GM18505 (cell line): ENCODE results near the gene ZNF664.

Source experiments
- ATAC-seq: cut with Tn5 transposase; IDR thresholded peaks from one replicate; pipeline ENCODE4 v1.9.1; 2021; ENCODE audit not compliant: unreplicated experiment
- POLR2A ChIP-seq: IDR thresholded peaks from 4 replicates; pipeline ENCODE4 v1.6.1; 2011; ENCODE audit warnings: borderline replicate concordance; ENCODE audit not compliant: insufficient read depth, insufficient read length; ENCODE audit errors: extremely low read depth

ZNF664 gene

DNA sequence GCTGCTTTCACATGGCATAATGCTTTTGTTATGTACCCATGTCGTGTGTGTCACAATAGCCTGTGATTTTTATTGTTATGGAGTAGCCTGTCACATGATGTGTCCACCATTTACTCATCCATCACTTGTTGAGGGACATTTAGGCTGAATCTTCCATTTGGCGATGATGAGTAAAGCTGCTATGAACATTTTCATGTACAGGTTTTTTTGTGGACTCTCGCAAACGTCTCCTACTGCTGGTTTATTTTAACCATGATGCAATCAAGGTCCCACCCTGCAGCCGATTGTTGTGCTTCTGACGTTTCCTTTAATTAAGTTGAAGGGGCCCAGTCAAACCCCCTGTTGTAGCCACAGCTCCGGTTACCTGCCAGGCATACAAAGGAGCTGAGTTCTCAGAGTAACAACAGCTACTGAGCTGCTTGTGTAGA lies 63.2 kb downstream of the ZNF664 start:
- ATAC-seq: no peak
- TF ChIP-seq POLR2A: no peak

DNA sequence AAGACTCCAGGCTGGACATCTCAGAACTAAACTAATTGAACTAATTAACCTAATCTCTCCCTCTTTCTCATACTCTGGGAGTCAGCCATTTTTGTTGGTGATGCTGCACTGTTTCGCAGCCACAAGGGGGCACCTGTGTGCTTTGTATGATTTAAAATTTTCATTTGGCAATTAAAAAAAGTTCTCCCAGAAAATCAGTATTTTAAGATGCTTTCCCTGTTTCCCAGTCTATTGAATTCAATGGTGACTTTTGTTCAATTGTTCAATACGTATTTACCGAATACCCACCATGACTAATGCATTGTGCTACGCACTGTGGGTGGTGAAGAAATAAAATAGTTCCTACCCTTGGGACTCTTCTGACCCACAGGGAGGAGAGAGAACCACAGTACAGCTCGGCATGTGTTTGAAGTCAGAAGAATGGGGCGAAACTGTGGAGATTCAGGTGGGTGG lies 63.7 kb downstream of the ZNF664 start:
- no peak for ATAC-seq
- no peak for TF ChIP-seq POLR2A

DNA sequence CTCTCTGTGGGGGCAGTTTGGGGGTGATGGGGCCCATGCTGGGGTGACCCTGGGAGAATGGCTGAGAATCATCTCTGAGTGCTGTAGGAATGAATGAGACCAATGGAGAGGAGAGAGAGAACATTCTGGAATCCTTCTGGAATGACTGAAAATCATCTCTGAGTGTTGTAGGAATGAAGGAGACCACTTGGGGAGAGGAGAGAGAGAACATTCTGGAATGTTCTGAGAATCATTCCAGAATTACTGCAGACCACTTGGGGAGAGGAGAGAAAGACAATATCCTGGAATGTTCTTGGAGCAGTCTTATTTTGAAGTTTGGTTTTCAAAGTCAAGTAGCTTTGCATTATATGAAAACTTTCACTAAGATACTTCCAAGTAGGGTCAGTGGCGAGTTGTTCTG lies 64.3 kb downstream of the ZNF664 start:
- TF ChIP-seq POLR2A: no peak

DNA sequence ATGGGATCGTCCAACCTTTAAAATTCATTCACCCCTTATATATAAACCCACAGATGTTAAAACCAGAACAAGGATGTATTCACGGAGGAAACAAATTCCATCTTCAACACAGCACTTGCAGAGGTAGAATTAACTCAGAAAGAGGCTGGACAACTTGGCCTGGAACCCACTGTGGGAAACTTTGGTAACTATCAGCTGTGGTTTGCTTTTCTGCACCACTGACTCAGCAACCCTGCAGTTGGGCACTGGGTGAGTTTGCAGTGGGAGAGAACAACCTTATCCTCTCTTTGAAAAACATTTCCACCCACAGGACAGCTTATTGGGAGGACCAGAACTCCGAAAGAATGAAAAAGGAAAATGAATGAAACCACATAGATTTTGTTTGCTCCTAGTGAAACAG lies 66.3 kb downstream of the ZNF664 start:
- ATAC-seq: no peak
- no peak for TF ChIP-seq POLR2A

More for the DNA sequence above, 64.3 kb downstream of the ZNF664 start:
- ATAC-seq: no peak

DNA sequence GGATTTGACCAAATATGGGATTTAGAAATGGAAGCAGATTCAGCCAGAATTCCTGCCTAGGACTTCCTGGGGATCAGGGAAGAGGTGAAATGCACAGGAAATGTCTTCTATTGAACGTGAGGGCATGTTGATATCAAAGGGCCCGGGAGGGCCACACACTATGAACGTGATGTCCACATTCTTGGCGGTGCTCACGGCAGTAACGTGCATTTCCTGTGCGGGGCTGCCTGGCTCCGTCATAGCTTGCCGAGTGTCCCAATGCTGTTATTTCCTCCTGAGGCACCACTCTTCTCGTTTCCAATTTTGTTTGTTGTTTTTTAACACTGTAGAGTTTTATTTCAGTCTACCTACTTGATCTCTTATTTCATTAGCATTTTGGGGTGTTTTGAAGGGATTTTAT lies 67.3 kb downstream of the ZNF664 start:
- no peak for TF ChIP-seq POLR2A
- no peak for ATAC-seq

DNA sequence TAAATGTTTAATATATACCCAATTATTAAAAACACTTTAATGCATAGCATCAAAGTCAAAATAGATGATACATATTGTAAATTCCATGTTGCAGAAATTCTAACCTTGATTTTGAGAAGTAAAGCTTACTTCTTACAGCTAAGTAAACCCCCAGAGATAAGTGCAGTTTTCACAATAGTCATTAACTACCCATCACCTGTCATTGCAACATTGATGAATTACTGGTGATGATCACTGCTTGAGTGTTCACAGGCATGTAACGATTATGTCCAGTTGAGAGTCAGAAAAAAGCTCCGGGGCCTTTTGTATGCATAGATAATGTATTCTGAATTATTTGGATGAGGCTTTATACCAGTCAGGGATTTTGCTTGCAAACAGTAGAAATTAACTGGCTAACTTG lies 67.7 kb downstream of the ZNF664 start:
- no peak for TF ChIP-seq POLR2A
- ATAC-seq: no peak

DNA sequence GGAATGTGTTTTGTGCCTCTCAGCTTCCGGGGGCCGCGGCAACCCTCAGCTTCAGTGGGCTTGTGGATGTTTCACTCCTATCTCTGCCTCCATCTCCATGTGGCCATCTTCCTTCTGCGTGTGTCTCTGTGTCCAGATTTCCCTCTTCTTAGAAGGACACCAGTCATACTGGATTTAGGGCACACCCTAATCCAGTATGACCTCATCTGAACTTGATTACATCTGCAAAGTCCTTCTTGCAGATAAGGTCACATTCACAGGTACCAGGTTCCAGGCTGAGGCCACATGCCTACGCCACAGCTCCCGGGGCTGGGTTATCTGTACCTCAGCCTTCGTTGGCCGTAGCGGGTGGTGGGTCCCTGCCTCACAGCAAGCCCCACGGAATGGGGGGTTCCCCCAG lies 68.9 kb downstream of the ZNF664 start:
- TF ChIP-seq POLR2A: no peak

DNA sequence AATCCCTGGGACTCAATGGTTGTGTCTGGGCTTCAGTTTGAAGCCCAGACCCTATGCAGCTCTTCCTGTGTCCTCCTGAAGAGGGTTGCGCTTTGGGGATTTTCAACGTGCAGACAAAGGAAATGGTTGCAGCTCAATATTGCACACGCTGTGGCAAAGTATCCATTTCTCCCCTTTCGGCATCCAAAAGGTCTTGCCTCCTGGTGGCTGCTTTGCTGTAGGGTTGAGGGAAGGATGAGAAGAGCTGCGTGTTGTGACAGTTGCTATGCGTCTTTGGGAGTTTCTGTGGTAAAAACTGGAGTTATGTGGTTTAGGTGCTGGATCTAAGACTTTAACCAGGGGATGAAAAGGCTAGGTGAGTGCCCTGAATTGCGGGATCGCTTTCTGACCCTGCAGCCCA lies 71.0 kb downstream of the ZNF664 start:
- ATAC-seq: no peak
- TF ChIP-seq POLR2A: no peak

More for the DNA sequence above, 68.9 kb downstream of the ZNF664 start:
- ATAC-seq: no peak

DNA sequence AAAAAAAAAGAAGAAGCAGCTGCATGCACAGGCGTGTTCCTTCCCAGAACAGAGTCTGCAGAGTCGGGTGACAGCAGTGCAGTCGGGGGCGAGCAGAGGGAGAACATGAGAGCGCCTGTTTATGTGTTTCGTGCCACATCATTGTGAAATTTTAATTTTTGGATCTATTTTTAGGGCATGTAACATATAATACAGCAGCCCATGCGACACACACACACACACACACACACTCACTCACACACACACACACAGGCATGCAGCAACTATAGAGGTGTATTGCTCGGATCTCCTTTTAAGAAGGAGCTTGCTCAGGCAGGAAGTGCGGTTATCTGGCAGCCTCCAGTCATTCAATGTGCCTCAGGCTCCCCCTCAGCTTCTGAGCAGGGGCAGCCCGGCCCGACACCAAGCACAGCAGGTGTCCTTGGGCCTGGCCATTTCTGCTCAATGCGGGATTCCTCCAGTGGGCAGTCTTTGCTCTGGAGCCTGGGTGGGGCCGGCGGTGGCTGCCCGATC lies 71.8 kb downstream of the ZNF664 start:
- no peak for ATAC-seq
- TF ChIP-seq POLR2A: no peak

DNA sequence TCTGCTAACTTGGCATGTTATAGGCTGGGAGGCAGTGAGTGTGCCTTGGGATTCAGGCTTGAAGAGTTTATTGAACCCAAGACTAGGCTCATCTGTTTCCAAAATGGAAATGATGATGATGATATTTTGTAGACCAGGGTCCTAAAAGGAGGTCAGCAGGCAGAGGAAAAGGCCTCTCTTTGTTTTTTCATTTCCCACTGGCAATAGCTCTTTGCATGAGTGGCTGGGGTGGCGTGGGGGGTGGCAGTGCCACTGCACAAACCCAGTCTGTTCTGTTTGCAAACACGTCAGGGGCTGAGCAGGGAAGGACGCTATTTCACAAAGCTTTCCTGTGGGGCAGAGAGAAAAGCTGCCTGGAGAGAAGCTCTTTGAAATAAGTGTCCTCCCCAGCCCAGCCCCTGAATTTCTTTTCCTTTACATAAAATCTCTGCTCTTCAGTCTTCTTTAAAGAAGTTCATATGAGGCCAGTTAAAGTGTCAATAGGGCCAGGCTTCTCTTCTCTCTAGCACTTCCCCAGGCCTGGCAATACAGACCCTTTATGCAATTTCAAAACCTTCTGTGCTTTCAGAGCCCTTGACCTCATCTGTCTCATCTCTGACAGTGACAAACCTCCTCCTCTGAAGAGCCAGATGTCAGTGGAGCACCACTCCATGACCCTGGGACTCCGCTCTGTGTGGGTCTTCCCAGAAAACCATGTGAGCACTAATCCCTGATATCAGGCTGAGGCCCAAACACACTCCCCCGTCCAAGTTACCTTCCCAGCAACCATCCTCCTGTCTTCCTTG lies 72.8 kb downstream of the ZNF664 start:
- no peak for TF ChIP-seq POLR2A
- ATAC-seq: no peak

DNA sequence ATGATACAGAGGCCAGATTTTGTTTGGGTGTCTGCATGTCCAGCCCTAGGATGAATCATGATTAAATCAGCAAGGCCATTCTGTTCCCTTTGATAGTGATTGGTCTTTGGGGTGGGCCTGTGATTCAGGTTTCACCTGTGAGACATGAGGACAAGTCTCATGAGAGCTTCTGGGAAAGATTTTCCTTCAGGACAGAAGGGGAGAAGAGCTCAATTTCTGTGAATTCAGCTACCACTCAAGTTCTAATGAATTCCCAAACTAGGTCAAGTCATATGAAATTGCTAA lies 73.4 kb downstream of the ZNF664 start:
- ATAC-seq: no peak
- no peak for TF ChIP-seq POLR2A

DNA sequence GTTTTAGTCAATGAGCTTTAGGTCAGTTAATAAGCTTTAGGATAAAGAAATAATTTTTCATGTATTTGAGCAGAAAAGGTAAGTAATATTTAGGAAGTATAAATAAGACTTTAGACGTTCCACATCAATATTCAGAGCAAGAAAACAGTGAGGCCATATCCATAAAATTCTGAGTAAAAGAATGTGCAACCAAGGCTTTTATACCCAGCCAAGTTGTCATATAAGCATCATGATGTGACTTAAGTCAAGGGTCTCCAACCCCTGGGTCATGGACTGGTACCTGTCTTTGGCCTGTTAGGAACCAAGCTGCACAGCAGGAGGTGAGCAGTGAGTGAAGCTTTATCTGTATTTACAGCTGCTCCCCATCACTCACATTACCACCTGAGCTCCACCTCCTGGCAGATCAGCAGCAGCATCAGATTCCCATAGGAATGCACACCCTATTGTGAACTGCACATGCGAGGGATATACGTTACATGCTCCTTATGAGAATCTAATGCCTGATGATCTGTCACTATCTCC lies 74.1 kb downstream of the ZNF664 start:
- no peak for ATAC-seq
- no peak for TF ChIP-seq POLR2A

DNA sequence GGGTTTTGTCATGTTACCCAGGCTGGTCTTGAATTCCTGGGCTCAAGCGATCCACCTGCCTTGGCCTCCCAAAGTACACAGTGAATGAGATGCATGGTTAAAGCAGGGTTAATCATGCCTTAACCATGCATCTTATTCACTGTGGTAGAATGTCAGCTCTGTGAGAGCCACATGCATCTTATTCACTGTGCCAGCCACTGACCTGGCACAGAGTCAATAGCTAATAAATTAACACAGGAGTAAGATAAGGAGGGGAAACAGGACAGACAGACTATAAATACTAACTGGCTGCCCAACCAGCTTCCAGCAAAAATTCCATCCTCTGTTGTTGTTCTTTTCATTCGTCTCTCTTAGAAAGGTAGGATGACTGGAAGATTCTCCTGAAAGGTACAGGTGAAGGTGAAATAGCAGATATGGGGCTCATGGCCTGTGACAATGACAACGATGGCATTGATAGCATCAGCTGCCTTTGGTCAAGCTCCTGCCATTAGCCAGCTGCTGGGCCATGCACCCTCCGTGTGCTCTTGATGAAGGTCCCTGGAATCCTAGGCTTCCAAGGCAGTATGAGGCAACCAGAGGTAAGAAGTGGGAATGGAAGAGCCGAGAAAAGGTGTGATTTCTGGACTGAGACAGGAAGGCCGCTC lies 76.6 kb downstream of the ZNF664 start:
- ATAC-seq: no peak
- no peak for TF ChIP-seq POLR2A

DNA sequence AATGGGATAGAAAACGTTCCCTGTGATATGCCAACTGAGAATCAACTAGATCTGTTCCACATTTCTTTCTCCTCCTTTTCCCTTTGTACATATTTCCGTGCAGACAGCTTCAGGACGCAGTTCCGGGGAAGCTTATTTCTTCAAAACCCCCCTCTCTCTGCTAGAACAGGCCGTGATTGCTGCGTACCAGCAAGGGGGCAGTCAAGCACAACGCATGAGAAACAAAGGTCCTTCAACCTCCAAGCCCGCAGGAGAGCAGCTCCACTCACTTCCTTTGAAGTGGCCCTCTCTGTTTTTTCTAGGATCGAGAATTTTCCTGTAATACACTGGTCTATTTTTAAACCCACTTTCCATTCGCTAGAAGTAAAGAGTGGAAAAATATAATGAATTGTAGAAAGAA lies 80.8 kb downstream of the ZNF664 start:
- TF ChIP-seq POLR2A: no peak
- no peak for ATAC-seq

DNA sequence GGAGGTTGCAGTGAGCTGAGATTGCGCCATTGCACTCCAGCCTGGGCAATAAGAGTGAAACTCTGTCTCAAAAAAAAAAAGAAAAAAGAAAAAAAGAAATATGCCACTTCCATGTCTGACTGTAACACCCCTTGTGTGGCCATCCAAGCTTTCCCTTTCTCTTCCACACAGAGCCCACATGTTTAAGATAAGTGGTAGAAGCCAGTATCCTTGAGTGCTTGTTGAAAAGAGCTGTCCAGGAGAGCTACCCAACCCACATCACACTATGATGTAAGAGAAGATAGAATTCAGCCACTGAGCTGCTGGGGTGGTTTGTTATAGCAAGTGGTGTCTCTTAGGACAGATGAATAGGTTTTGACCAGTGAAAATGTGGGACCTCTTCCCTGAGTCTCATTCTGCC lies 82.1 kb downstream of the ZNF664 start:
- ATAC-seq: no peak

DNA sequence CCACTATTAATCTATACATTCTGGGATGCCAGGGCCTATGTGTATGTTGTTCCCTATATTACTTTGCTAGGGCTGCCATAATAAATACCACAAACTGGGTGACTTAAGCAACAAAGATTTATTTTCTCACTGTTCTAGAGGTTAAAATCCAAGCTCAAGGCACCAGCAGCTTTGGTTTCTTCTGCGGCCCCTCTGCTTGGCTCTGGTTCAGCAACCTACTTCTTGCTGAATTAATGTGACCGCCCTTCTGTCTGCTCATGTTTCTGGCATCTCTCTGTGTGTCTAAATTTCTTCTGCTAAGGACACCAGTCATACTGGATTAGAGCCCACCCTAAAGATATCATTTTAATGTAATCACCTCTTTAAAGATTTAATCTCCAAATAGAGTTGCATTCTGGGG lies 84.7 kb downstream of the ZNF664 start:
- TF ChIP-seq POLR2A: no peak
- ATAC-seq: no peak

More for the DNA sequence above, 82.1 kb downstream of the ZNF664 start:
- no peak for TF ChIP-seq POLR2A
